Measurements from ENCODE around the gene PIPOX.

DNA sequence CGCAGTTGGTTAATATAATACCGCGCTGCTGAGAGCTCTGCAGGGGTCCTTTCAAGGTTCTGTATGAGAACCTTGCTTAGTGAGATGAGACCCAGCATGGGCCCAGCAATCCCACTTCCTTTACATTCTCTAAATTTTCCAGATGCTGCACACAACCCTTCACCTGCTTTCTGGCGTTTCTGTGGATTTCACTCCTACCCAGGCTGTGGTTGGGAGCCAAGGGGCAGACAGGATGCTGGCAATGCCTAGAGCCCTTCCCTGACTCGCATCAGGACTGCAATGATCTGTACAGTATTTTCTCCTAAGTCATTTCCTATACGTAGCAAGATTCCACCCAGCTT lies 10.1 kb upstream of the PIPOX start:
- TF ChIP-seq POLR2A (IDR thresholded peaks at IDR 0.05) (no peak), CTCF (IDR thresholded peaks at IDR 0.05) (no peak)
